WERI-Rb-1 (cell line): ENCODE measurements around the gene P4HTM.

ENCODE experiments used
- DNase-seq: peaks from one replicate; pipeline ENCODE4 v3.0.0-alpha.2; 2020
- H3K27ac ChIP-seq: fragments of 250-450 bp; sonication (Bioruptor Pico); 2 replicates; pipeline ENCODE4 v1.5.1; 2020; ENCODE audit warnings: mild to moderate bottlenecking, moderate library complexity
- H3K27me3 ChIP-seq: fragments of 250-450 bp; sonication (Bioruptor Pico); 2 replicates; pipeline ENCODE4 v1.5.1; 2021; ENCODE audit warnings: mild to moderate bottlenecking, low read depth, moderate library complexity; ENCODE audit not compliant: insufficient read depth, severe bottlenecking
- H3K36me3 ChIP-seq: fragments of 250-450 bp; sonication (Bioruptor Pico); 2 replicates; pipeline ENCODE4 v1.5.1; 2020; ENCODE audit warnings: mild to moderate bottlenecking, moderate library complexity
- H3K4me3 ChIP-seq: 2 replicates; pipeline ENCODE4 v1.5.1; 2011; ENCODE audit warnings: low read depth, mild to moderate bottlenecking, control low read depth, low read length
- H3K9me3 ChIP-seq: fragments of 250-450 bp; sonication (Bioruptor Pico); 2 replicates; pipeline ENCODE4 v1.5.1; 2021; ENCODE audit warnings: mild to moderate bottlenecking, moderate library complexity; ENCODE audit not compliant: severe bottlenecking
- CTCF ChIP-seq: IDR thresholded peaks from 2 replicates; pipeline ENCODE4 v1.5.1; 2011; ENCODE audit warnings: low read depth, mild to moderate bottlenecking, control low read depth, inconsistent platforms, low read length

The P4HTM gene

GRCh38 chr3:49013738-49014660, 24.0 kb downstream of the P4HTM start:
- Histone ChIP-seq H3K27ac (no peak overlapping the region), H3K9me3 (no peaks in the 10 kb centered on the region), H3K27me3 (no peaks in the 10 kb centered on the region), H3K4me3 (no peak overlapping the region), H3K36me3 (peaks cover 62% of the 10 kb centered on the region)
- DNase-seq: peak; percentile 77
- TF ChIP-seq CTCF: peak; percentile 83

- Histone ChIP-seq H3K27ac (no peak overlapping the region), H3K36me3 (peaks cover 53% of the 10 kb centered on the region), H3K4me3 (no peak overlapping the region), H3K9me3 (no peaks in the 10 kb centered on the region), H3K27me3 (no peaks in the 10 kb centered on the region)
- no peak for DNase-seq
- TF ChIP-seq CTCF: no peak
Measured at GRCh38 chr3:49015072-49015471, 25.0 kb downstream of the P4HTM start.

- Histone ChIP-seq H3K27ac (no peak overlapping the region), H3K36me3 (peaks cover 52% of the 10 kb centered on the region), H3K4me3 (no peak overlapping the region), H3K9me3 (no peaks in the 10 kb centered on the region), H3K27me3 (no peaks in the 10 kb centered on the region)
- no peak for DNase-seq
- TF ChIP-seq CTCF: no peak
Measured at GRCh38 chr3:49015765-49016164, 25.7 kb downstream of the P4HTM start.

- no peak for DNase-seq
- no peak for TF ChIP-seq CTCF
- Histone ChIP-seq H3K36me3 (peaks cover 49% of the 10 kb centered on the region), H3K27ac (no peak overlapping the region), H3K27me3 (no peaks in the 10 kb centered on the region), H3K4me3 (no peak overlapping the region), H3K9me3 (no peaks in the 10 kb centered on the region)
Measured at GRCh38 chr3:49016414-49017228, 26.6 kb downstream of the P4HTM start.

- no peak for DNase-seq
- H3K27ac ChIP-seq: peak overlapping the region; percentile 66
- peak overlapping the region; percentile 74 for H3K4me3 ChIP-seq
- H3K9me3 ChIP-seq: no peaks in the 10 kb centered on the region
- H3K36me3 ChIP-seq: peaks cover 41% of the 10 kb centered on the region
- TF ChIP-seq CTCF: no peak
- no peaks in the 10 kb centered on the region for H3K27me3 ChIP-seq
Measured at GRCh38 chr3:49017229-49017970, 27.4 kb downstream of the P4HTM start.
